BJ (cell line): ENCODE data around the gene PCLO. TPM values are rescaled to one million over a fixed set of nuclear protein-coding genes. Genes with fewer than 3 reads are reported as not detected.

ENCODE experiments used
- CTCF ChIA-PET: fragments of 350-600 bp; formaldehyde crosslinking; extraction: SDS; loops from one replicate; lab custom pipeline; 2021; ENCODE audit warnings: antibody characterized with exemption, inconsistent platforms; lab: Yijun Ruan, JAX
- POLR2A ChIA-PET: fragments of 300-600 bp; sonication (Branson Sonifier 250); formaldehyde crosslinking; extraction: SDS; loops from one replicate; lab custom pipeline; 2021; ENCODE audit warnings: antibody characterized with exemption; lab: Charles Lee
- DNase-seq: peaks from one replicate; pipeline ENCODE4 v3.0.0-alpha.2; 2011; ENCODE audit warnings: low read depth
- H3K27me3 ChIP-seq: 2 replicates; pipeline ENCODE4 v1.6.0; 2011; ENCODE audit warnings: low read length; ENCODE audit not compliant: control insufficient read depth, insufficient read depth
- H3K36me3 ChIP-seq: 2 replicates; pipeline ENCODE4 v1.5.1; 2011; ENCODE audit warnings: low read length; ENCODE audit not compliant: control insufficient read depth, insufficient read depth
- H3K4me3 ChIP-seq: 2 replicates; pipeline ENCODE4 v1.5.1; 2011; ENCODE audit warnings: low read depth, mild to moderate bottlenecking, control low read depth, low read length
- polyA plus RNA-seq: library from polyadenylated mRNA; depleted of rRNA; stranded (reverse); fragments of >200 nt; gene quantifications from 2 replicates; pipeline ENCODE4 v1.2.3, GENCODE V29; 2011
- TF ChIP-seq, protein P1 (sequence below): IDR thresholded peaks from 2 replicates; pipeline ENCODE4 v1.5.1; 2011; ENCODE audit warnings: low read depth, mild to moderate bottlenecking, control low read depth, inconsistent platforms, low read length, moderate library complexity; ENCODE audit not compliant: insufficient read depth

PCLO gene
- polyA plus RNA-seq, 1 experiment, result 0.76 TPM

DNA sequence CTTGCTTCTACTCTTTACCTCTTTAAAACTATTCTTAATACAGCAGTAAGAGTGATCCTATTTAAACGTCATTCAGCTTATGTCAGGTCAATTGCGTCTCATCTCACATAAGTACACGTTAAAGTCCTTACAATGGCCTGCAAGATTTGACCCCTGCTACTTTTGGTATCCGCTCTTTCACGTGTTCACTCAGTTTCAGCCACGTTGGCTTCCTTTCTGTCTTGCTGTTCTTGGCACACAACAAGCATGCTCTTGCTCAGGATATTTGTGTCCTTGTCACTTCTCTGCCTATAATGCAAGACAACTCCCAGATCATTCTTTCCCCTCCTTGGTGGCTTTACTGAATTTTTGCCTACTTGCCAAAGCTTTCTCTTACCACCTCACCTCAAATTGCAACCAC is 296.8 kb downstream of the PCLO start:
- Histone ChIP-seq H3K27me3 (no peaks in the 10 kb centered on the region), H3K4me3 (no peak overlapping the region), H3K36me3 (no peaks in the 10 kb centered on the region)
- no peak for DNase-seq
- TF ChIP-seq, protein P1, sequence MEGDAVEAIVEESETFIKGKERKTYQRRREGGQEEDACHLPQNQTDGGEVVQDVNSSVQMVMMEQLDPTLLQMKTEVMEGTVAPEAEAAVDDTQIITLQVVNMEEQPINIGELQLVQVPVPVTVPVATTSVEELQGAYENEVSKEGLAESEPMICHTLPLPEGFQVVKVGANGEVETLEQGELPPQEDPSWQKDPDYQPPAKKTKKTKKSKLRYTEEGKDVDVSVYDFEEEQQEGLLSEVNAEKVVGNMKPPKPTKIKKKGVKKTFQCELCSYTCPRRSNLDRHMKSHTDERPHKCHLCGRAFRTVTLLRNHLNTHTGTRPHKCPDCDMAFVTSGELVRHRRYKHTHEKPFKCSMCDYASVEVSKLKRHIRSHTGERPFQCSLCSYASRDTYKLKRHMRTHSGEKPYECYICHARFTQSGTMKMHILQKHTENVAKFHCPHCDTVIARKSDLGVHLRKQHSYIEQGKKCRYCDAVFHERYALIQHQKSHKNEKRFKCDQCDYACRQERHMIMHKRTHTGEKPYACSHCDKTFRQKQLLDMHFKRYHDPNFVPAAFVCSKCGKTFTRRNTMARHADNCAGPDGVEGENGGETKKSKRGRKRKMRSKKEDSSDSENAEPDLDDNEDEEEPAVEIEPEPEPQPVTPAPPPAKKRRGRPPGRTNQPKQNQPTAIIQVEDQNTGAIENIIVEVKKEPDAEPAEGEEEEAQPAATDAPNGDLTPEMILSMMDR, result no peak
- ChIA-PET CTCF (no interaction called here), POLR2A (no interaction called here)

DNA sequence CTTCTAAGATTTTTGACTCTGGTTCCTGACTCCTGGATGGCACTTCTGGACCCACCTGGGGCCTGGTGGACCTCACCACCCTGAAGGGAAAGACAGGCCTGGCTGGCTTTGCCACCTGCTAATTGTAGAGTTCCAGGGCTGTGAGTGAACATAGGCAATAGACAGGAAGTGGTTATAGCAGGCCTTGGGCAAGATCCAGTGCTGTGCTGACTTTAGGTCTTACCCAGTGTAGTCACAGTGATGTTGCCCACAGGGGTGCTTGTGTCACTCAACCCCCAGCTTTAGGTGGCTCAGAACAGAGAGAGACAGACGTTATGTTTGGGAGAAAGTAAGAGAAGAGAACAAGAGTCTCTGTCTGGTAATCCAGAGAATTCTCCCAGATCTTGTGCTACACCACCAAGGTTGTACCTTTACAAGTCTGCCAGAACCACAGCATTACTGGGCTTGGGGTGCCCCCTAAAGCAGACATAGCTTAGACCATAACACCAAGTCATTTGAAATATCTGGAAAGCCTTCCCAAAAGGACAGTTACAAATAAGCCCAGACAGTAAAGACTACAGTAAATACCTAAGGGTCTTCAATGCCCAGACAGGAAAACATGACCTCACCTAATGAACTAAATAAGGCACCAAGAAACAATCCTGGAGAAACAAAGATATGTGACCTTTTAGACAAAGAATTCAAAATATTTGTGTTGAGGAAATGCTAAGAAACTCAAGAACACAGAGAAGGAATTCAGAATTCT is 303.4 kb downstream of the PCLO start:
- TF ChIP-seq, protein P1, result no peak
- DNase-seq, result peak; percentile 5
- ChIA-PET CTCF (no interaction called here), POLR2A (no interaction called here)
- Histone ChIP-seq H3K36me3 (no peaks in the 10 kb centered on the region), H3K4me3 (no peak overlapping the region), H3K27me3 (no peaks in the 10 kb centered on the region)

- TF ChIP-seq, protein P1, result no peak
- Histone ChIP-seq H3K4me3 (no peak overlapping the region), H3K27me3 (no peaks in the 10 kb centered on the region), H3K36me3 (no peaks in the 10 kb centered on the region)
- ChIA-PET CTCF (no interaction called here), POLR2A (no interaction called here)
- no peak for DNase-seq
Observed at GRCh38 chr7:82851121-82851520, 311.6 kb downstream of the PCLO start.

- TF ChIP-seq, protein P1, result no peak
- ChIA-PET CTCF (interaction anchor here (1.0 to 1.4 kb wide), 2 partner anchors 13 to 31 kb away, joined by 3 read pairs; no protein-coding TSS in a partner anchor), POLR2A (no interaction called here)
- H3K27me3 ChIP-seq, result no peaks in the 10 kb centered on the region
- no peak overlapping the region for H3K4me3 ChIP-seq
- no peaks in the 10 kb centered on the region for H3K36me3 ChIP-seq
- DNase-seq, result peak; percentile 26
Observed at GRCh38 chr7:82841828-82842227, 320.9 kb downstream of the PCLO start.

DNA sequence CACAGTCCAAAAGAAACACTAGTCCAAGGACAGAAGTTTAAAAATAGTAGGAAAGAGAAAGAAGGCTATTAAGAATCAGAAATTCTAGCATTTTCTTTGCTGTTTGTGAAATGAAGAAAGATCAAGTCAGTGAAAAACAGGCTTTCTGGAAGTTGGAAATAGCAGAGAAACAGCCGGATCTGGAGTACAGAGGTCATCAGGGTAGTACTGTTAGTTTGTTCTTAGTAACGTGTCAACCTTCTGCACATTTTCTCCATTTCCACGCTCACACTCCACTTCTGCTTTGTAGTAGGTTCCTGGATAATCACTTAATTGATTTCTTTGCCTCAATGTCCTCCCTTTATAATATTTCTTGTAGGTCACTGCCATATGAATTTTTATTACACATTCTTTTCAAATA is 322.6 kb downstream of the PCLO start:
- CTCF ChIA-PET, result no interaction called here

More for the DNA sequence above, 322.6 kb downstream of the PCLO start:
- Histone ChIP-seq H3K4me3 (no peak overlapping the region), H3K36me3 (no peaks in the 10 kb centered on the region), H3K27me3 (no peaks in the 10 kb centered on the region)
- POLR2A ChIA-PET, result interaction anchor here (0.5 kb wide), 1 partner anchor 192 kb away, joined by 15 read pairs; no protein-coding TSS in a partner anchor
- no peak for DNase-seq
- TF ChIP-seq, protein P1, result no peak
